HG03025 (cell line): ENCODE results near the gene SLC24A4.

Experiments used
- ATAC-seq: cut with Tn5 transposase; IDR thresholded peaks from one replicate; pipeline ENCODE4 v1.9.1; 2021; ENCODE audit warnings: mild to moderate bottlenecking, moderate library complexity; ENCODE audit not compliant: unreplicated experiment, low FRiP score

SLC24A4 gene

DNA sequence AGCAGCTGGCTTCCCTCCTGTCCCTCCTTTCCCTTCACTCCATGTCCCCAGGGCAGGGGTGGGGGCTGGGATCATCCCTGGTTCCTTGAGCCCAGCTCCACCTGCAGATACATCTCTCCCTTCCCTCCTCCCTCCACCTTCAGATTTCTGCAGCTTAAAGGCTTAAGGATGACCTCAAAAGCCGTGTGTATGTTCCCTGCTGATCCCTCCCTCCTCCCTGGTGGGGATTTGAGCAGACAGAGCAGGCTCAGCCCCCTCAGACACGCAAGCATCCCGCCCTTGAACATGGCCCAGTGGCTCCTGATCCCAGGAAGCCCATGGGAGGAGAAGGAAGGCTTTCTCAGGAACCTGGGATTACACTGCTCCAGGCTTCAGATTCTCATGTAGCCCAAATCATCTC, 107.7 kb downstream of the SLC24A4 start:
- no peak for ATAC-seq

- ATAC-seq: no peak
These were observed 108.3 kb downstream of the SLC24A4 start for GRCh38 chr14:92431199-92431725.

- ATAC-seq: no peak
These were observed 110.4 kb downstream of the SLC24A4 start for GRCh38 chr14:92433407-92433806.

DNA sequence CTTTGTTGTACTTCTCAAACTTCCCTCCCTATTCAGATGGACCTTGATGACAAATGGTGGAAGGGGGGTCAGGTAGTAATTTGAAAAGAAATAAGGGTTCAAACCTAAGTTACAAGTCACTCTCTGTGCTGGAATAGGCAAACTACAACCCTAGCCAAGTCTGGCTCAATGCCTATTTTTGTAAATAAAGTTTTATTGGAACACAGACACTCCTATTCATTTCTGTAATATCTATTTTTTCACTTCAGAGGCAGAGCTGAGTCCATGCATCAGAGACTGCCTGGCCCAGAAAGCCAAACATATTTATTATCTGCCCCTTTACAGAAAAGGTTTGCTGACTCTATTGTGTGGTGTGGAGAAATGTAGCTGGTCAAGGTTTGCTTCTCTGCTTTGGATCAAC, 112.2 kb downstream of the SLC24A4 start:
- ATAC-seq: no peak

- no peak for ATAC-seq
These were observed 113.3 kb downstream of the SLC24A4 start for GRCh38 chr14:92436115-92436776.

DNA sequence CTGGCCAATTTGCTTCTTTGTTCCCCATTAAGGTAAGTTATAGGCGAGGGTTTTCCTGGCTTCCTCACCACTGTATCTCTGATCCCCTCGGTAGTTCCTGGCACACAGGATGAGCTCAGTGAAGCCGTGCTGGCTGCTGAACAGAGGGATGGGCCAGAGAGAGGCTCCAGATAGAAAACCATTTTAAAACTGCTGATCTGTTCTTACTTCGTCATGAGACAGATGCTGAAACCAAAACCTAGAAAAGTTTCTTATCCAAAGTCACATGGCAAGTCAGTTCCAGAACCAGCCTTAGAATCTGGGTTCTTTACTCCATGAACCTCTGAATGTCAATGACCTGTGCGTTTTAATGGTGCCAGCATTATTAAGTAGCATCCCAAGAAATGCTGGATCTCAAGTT, 114.3 kb downstream of the SLC24A4 start:
- ATAC-seq: no peak

- ATAC-seq: no peak
These were observed 114.8 kb downstream of the SLC24A4 start for GRCh38 chr14:92437729-92438285.

GRCh38 chr14:92439537-92440344, 116.8 kb downstream of the SLC24A4 start:
- ATAC-seq: no peak

- ATAC-seq: no peak
These were observed 117.5 kb downstream of the SLC24A4 start for GRCh38 chr14:92440345-92441003.

DNA sequence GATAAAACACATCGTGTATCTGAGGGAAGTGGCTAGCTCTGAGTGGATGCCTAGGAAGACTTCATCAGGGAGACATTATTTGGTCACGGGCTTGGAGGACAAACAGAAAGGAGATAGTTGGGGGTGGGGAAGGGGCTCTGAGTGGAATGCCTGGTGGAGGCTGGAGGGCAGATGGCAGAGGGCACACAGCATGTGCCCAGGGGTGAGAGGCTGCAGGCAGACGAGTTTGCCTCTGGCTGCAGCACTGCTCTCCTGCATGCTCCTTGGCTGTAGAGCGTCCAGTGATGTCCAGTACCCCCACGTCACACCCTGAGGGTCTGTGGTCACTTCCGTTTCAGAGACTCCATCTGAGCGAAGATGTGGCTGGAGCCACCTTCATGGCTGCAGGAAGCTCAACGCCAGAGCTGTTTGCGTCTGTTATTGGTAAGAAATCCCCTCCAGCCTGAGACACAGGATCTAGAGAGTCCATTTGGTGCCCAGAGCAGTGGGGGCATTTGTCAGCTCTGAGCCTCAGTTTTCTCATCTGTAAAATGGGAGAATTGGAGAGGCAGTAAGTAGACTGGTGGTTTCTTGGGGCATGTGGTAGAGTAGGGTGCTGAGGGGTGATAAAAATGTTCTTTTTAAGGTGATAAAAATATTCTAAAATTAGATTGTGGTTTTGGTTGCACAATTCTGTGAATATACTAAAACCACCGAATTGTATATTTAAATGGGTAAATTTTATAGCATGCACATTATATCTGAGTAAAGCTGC, 119.0 kb downstream of the SLC24A4 start:
- ATAC-seq: no peak

DNA sequence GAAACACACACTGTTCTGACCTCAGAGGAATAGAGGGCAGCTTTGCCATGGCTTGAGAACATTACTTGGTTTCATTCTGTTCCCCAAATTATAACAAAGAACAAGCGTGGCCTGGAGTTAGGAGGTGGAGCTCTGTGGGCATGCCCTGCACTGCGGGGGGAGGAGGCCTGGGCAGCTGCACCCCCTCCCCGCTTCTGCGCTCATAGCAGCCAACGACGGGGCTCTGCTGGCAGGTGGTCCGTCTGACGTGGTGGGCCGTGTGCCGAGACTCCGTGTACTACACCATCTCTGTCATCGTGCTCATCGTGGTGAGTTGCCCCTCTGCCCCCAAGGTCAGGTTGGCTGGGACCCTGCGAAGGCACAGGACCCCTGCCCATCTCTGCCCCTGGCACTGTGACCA, 120.2 kb downstream of the SLC24A4 start:
- no peak for ATAC-seq

- ATAC-seq: no peak
These were observed 120.8 kb downstream of the SLC24A4 start for GRCh38 chr14:92443741-92444140.

DNA sequence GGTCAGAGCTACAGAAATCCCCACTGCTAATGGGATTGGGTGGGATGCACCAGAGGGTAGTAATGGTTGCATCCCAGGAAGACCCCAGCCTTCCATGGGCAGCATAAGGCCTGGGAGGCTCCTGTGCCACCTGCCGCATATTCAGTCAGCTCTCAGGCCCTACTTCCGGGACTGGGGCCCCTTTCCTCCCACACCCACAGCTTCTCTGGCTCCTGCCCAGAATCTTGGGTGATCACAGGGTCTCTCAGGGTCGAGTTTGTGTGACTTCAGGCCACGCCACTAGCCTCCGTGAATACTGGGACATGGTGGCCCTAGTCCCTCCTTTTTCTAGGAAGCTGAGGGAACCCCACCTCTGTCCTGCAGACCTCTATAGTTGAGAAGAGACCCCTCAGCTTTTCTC, 123.8 kb downstream of the SLC24A4 start:
- ATAC-seq: no peak

- ATAC-seq: no peak
These were observed 124.6 kb downstream of the SLC24A4 start for GRCh38 chr14:92447416-92448197.

DNA sequence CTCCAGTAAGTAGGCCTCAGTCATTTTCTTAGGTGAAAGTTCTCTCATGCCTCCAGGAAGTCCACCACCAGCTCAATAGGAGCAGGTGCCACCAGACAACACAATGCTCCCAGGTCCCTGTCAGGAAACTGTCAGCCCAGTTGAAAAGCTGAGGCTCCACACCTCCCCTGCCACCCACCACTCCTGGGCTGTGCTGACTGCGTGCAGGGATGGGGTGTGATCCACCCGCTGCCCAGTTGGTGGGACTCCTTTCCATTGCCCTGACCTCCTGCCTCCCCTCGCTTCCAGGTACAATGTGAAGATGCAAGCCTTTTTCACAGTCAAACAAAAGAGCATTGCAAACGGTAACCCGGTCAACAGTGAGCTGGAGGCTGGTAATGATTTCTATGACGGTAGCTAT, 125.8 kb downstream of the SLC24A4 start:
- no peak for ATAC-seq

DNA sequence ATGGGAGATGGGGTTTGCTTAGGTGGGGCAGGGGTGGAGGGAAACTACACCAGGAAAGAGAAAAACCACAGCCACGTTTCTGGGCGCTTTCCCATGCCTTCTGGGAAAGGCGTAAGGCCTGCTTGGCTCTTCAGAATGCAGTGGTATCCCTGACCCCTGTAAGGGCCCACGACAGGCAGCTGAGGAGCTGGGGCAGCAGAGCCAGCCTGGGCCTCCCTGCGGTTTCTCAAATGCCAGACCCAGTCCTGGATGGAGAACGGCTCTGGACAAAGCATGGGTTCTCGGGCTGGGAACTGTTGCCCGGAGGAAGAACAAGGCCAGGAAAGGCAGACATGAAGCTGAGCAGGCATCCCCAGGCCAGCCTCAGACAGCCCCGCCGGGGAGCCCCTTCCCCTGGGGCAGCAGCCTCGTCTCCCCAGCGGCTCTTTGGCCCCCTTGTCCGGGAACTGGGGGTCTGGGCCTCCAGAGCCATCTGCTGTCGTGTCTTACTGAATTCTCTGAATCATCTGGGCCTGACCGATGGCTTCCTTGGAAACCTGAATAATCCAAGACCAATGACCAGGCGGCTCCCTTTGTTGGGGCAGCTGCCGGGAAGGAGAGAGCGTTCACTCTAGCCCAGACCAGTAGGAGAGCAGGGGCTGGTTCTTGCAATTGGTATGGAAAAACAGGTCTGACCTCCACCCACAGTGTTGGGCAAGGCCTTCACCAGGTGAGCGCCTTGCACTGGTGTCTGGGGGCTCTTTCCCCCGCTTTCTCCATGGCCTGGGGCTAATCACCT, 126.6 kb downstream of the SLC24A4 start:
- ATAC-seq: no peak

DNA sequence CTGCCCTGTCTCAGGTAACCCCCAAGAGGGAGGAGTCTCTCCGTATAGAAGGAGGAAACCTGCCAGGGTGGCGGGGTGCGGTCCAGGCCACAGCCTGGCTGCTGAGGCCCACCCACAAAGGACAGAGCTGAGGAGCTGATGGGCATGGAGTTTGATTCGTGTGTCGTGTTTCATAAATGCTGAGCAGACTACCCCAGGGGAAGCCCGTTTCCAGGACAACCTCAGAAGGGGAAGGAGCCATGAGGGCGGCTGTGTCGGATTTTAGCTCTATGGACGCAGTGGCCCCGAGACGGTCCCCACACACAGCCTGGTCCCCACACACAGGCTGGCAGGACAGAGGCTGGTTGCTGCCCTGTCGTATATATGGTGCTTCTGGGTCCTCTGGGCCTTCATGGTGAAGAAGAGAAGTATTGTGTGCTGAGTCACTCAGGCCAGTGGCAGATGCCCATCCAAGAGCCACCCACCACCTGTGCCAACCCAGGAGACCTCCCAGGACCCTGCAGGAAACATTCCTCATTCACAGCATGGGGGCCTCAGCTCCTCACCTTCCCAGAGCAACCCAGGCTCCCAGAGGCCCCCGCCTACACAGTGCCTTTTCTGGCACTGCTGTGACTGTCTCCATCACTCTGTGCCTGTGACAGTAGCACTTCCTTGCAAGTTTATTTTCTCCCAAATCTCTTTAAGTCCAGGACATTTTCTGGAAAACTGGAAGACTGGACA, 127.5 kb downstream of the SLC24A4 start:
- ATAC-seq: no peak

DNA sequence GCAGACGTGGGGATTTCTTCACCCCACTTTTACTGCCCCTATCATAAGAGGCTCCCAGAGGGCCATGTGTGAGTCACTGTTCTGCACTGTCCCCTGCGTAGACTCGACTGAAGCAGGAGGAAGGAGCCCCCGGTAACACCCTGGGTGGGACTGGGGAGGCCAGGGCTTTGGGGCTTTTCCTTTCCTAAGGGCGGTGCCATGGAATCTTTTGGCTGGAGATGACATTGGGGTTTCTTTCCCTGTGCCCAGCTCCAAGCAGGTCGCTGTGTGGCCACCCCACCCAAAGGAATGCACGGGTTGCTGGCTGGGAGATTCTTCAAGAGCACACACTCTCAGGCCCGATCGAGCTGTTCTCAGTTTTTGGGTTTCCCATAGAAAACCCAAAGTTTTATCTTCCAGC, 128.3 kb downstream of the SLC24A4 start:
- ATAC-seq: no peak
